ENCODE results near the gene CSMD2. TPM values are rescaled to one million over a fixed set of nuclear protein-coding genes. Genes with fewer than 3 reads are reported as not detected.
"Not testable (repeated sequence)": the region's sequence is repeated elsewhere in the genome, so short reads cannot be mapped to it uniquely, and the experiment has no call there.

The CSMD2 gene
- total RNA-seq, 1 donor from 2014 or later: 1.8 TPM

DNA sequence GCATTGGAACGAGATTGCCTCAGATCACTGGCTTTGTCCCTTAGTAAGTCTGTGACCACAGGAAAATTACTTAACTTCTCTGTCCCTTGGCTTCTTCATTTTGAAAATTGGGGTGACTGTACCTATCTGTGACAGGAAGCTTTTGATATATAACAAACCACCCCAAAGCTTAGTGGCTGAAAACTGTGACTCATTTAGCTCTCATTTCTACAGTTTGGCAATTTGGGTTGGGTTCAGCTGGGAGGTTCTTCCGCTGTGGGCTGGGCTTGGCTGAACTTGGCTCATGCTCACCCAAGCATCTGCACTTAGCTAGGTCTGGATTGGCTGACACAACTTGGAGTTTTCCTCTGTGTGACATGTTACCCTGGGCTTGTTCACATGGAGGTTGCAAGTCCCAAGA lies 25.7 kb upstream of the CSMD2 start:
- Mint-ChIP-seq H3K27ac (no peak overlapping the region), H3K4me3 (no peak overlapping the region), H3K27me3 (peaks cover 51% of the 10 kb centered on the region), H3K36me3 (no peaks in the 10 kb centered on the region), H3K4me1 (ENCODE audit: unreplicated experiment) (no peaks in the 10 kb centered on the region), H3K9me3 (no peaks in the 10 kb centered on the region)
- no peak for DNase-seq (ENCODE audit: extremely low spot score, unreplicated experiment)
- TF ChIP-seq, protein P1, sequence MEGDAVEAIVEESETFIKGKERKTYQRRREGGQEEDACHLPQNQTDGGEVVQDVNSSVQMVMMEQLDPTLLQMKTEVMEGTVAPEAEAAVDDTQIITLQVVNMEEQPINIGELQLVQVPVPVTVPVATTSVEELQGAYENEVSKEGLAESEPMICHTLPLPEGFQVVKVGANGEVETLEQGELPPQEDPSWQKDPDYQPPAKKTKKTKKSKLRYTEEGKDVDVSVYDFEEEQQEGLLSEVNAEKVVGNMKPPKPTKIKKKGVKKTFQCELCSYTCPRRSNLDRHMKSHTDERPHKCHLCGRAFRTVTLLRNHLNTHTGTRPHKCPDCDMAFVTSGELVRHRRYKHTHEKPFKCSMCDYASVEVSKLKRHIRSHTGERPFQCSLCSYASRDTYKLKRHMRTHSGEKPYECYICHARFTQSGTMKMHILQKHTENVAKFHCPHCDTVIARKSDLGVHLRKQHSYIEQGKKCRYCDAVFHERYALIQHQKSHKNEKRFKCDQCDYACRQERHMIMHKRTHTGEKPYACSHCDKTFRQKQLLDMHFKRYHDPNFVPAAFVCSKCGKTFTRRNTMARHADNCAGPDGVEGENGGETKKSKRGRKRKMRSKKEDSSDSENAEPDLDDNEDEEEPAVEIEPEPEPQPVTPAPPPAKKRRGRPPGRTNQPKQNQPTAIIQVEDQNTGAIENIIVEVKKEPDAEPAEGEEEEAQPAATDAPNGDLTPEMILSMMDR (conservative IDR thresholded peaks at IDR 0.05): no peak

DNA sequence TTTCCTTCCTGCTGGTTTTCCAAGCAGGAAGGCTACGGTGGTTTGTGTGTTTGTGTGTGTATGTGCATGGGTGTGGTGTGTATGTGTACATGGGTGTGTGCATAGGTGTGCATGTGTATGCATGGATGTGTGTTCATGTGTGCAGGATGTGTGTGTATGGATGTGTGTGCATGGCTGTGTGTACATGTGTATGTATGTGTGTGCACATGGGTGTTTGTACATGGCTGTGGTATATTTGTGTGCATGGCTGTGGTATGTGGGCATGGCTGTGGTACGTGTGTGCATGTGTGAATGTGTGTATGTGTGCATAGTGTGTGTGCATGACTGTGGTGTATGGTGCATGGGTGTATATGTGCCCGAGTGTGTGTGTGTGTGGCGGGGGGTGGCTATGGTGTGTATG lies 24.0 kb upstream of the CSMD2 start:
- H3K4me3 Mint-ChIP-seq: no peak overlapping the region
- no peaks in the 10 kb centered on the region for H3K36me3 Mint-ChIP-seq
- H3K9me3 Mint-ChIP-seq: no peaks in the 10 kb centered on the region
- H3K27ac Mint-ChIP-seq: no peak overlapping the region
- TF ChIP-seq, protein P1 (conservative IDR thresholded peaks at IDR 0.05): no peak
- no peak for DNase-seq (ENCODE audit: extremely low spot score, unreplicated experiment)
- peaks cover 58% of the 10 kb centered on the region for H3K27me3 Mint-ChIP-seq
- H3K4me1 Mint-ChIP-seq (ENCODE audit: unreplicated experiment): no peaks in the 10 kb centered on the region

DNA sequence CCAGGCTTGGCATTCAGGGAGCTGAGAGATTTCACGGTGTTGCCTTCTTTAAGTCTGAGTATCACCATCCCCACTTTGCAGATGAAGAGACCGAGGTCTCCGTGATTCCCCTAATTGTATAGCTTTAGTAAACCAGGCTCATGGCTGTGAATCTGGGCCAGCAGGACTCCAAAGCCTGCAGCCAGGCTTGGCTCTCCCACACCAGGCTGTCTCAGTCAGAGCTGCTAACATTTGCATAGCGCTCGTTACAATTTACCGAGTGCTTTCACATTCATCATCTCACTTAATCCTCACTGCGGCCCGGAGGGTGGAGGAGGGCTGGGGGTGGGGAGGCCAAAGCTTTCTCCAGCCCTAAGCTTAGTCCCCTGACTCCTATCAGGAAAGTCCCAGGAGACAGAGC lies 23.4 kb upstream of the CSMD2 start:
- no peak overlapping the region for H3K27ac Mint-ChIP-seq
- H3K9me3 Mint-ChIP-seq: no peaks in the 10 kb centered on the region
- H3K4me3 Mint-ChIP-seq: no peak overlapping the region
- TF ChIP-seq, protein P1 (conservative IDR thresholded peaks at IDR 0.05): no peak
- no peak for DNase-seq (ENCODE audit: extremely low spot score, unreplicated experiment)
- no peaks in the 10 kb centered on the region for H3K4me1 Mint-ChIP-seq (ENCODE audit: unreplicated experiment)
- no peaks in the 10 kb centered on the region for H3K36me3 Mint-ChIP-seq
- peaks cover 61% of the 10 kb centered on the region for H3K27me3 Mint-ChIP-seq

DNA sequence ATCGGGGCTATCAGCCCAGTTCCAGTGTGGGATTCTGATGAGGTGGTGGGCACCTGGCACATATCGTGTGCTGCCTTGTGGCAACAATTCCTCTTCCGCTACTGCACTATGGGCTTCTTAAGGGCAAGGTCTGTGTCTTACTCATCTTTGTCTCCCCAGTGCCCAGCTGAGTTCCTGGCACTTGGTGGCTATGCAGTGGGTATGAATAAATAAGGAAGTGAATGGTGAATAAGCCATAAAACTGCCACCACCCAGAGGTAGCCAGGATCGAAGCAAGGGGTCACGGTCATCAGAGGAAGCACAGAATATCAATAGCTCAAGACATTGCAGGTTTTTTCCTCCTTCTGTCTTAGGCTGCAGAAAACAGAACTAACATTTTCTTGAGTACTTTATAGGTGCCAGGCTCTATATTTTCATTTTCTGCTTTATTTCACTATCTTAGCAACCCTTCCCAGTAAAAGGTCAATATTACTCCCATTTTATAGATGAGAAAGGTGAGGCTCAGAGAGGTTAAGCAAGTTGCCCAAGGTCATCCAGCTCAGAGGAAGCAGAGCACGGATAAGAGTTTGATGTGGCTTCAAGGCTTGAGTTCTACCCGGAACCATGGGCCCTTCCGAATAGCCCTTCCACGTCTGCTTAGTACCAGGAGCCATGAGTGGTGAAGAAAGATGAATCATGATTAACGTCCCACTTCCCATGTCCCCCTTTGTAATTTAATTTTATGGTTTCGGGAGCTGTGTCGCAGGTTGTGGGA lies 21.9 kb upstream of the CSMD2 start:
- DNase-seq (ENCODE audit: extremely low spot score, unreplicated experiment): no peak
- Mint-ChIP-seq H3K4me3 (no peak overlapping the region), H3K4me1 (ENCODE audit: unreplicated experiment) (no peaks in the 10 kb centered on the region)

DNA sequence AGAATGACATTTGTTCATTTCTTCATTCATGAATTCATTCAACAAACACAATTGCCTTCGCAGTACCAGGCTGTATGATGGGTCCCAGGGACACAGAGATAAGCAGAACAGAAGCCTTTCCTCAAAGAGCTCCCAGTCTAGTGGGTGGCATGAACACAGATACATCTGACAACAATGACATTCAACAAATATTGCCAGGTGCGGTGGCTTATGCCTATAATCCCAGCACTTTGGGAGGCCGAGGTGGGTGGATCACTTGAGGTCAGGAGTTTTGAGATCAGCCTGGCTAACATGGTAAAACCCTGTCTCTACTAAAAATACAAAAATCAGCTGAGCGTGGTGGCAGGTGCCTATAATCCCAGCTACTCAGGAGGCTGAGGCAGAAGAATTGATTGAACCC lies 18.4 kb upstream of the CSMD2 start:
- H3K4me3 Mint-ChIP-seq; DNase-seq (ENCODE audit: extremely low spot score, unreplicated experiment); H3K27ac Mint-ChIP-seq; H3K36me3 Mint-ChIP-seq; H3K9me3 Mint-ChIP-seq; H3K4me1 Mint-ChIP-seq (ENCODE audit: unreplicated experiment): not testable (repeated sequence)
- peaks cover 88% of the 10 kb centered on the region for H3K27me3 Mint-ChIP-seq

More for the DNA sequence above, 21.9 kb upstream of the CSMD2 start:
- H3K27me3 Mint-ChIP-seq: peaks cover 67% of the 10 kb centered on the region
- TF ChIP-seq, protein P1 (conservative IDR thresholded peaks at IDR 0.05): no peak
- no peaks in the 10 kb centered on the region for H3K9me3 Mint-ChIP-seq
- no peak overlapping the region for H3K27ac Mint-ChIP-seq
- no peaks in the 10 kb centered on the region for H3K36me3 Mint-ChIP-seq

DNA sequence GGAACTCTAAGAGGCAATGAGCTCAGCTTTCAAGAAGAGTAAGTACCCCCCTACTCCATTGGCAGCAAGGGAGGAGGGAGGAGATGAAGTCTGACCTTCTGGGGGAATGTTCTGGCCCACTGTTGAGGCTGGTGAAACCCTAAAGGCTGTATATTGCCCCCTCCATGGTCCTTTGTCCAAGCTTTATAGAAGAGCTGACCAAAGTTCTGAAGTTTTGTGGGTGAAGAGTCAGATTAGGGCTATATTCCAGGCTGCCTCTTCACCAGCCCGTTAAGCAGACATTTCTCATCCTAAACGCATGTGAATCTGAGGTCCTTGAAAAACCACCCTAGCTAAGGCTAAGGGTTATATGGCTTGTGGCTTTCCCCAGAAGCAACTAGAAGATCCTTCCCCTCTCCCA lies 13.0 kb upstream of the CSMD2 start:
- peaks cover 92% of the 10 kb centered on the region for H3K27me3 Mint-ChIP-seq
- H3K4me3 Mint-ChIP-seq: no peak overlapping the region
- no peaks in the 10 kb centered on the region for H3K4me1 Mint-ChIP-seq (ENCODE audit: unreplicated experiment)
- no peak for DNase-seq (ENCODE audit: extremely low spot score, unreplicated experiment)
- TF ChIP-seq, protein P1 (conservative IDR thresholded peaks at IDR 0.05): no peak
- H3K36me3 Mint-ChIP-seq: no peaks in the 10 kb centered on the region
- no peak overlapping the region for H3K27ac Mint-ChIP-seq
- H3K9me3 Mint-ChIP-seq: no peaks in the 10 kb centered on the region

Measured in type B pancreatic cell (in vitro differentiated cells).